ENCODE results near the gene ST3GAL4. TPM values are rescaled to one million over a fixed set of nuclear protein-coding genes. Genes with fewer than 3 reads are reported as not detected.

The ST3GAL4 gene
- polyA plus RNA-seq, 1 of the 3 experiments (the other 2 are of a cell fraction) = 32.0 TPM

GRCh38 chr11:126334659-126335462, 20.6 kb upstream of the ST3GAL4 start:
- H3K4me2 ChIP-seq = peak overlapping the region; percentile 18; the same call in 1 of the 2 replicates
- H3K27ac ChIP-seq (ENCODE audit: low read depth in 2 of 2, low read length in 1 of 2) = peak overlapping the region; percentile 29 to 66
- H3K36me3 ChIP-seq (replicated peaks in 1 of 2; ENCODE audit: control insufficient read depth in 1 of 2, insufficient read depth in 2 of 2, low read length in 1 of 2) = no peaks in the 10 kb centered on the region
- H3K79me2 ChIP-seq (ENCODE audit: insufficient read depth) = no peaks in the 10 kb centered on the region; the same call in 1 of the 2 replicates
- H3K27me3 ChIP-seq (ENCODE audit: insufficient read depth) = no peaks in the 10 kb centered on the region
- no peaks in the 10 kb centered on the region for H3K9me3 ChIP-seq
- peaks cover 29 to 33% of the 10 kb centered on the region in 2 experiments; a peak in 3 of 4 replicates for H3K4me1 ChIP-seq (ENCODE audit: control insufficient read depth in 1 of 2, insufficient read depth in 2 of 2, low read depth in 1 of 2, low read length in 1 of 2)
- CTCF ChIA-PET = interaction anchor here (0.7 kb wide), 1 partner anchor 84 kb away, joined by 4 read pairs; no protein-coding TSS in a partner anchor
- no peak overlapping the region for H3K9ac ChIP-seq
- peaks cover 18% of the 10 kb centered on the region for H3F3A ChIP-seq (replicated peaks; ENCODE audit: insufficient read depth)
- TF ChIP-seq GABPA (IDR thresholded peaks at IDR 0.05; ENCODE audit: low read depth) = no peak
- peak; percentile 18; the same call in 1 of the 2 replicates for TF ChIP-seq NFIC (IDR thresholded peaks at IDR 0.05; ENCODE audit: borderline replicate concordance)
- TF ChIP-seq JUND (IDR thresholded peaks at IDR 0.05) = peak; percentile 36; the same call in 1 of the 2 replicates
- peak; percentile 31; the same call in 1 of the 2 replicates for TF ChIP-seq FOSL2 (IDR thresholded peaks at IDR 0.05; ENCODE audit: borderline replicate concordance, low read depth)
- TF ChIP-seq PBX3 (IDR thresholded peaks at IDR 0.05) = peak; percentile 31; the same call in 1 of the 2 replicates
- peak; percentile 72 for TF ChIP-seq TCF12 (IDR thresholded peaks at IDR 0.05)
- H2AFZ ChIP-seq (ENCODE audit: low read depth) = no peak overlapping the region
- POLR2A ChIA-PET = no interaction called here
- no peaks in the 10 kb centered on the region for H4K20me1 ChIP-seq (ENCODE audit: insufficient read depth)
- DNase-seq = no peak
- 73% methylated on average over 6 of the region's 6 CpGs for WGBS (ENCODE audit: low lambda C conversion rate)
- no peaks in the 10 kb centered on the region for H3K9me2 ChIP-seq
- no peak overlapping the region for H3K4me3 ChIP-seq (ENCODE audit: low read depth in 2 of 2, low read length in 1 of 2)

- TF ChIP-seq TEAD4 (IDR thresholded peaks at IDR 0.05; ENCODE audit: borderline replicate concordance, insufficient read depth) (no peak), CHD2 (IDR thresholded peaks at IDR 0.05; ENCODE audit: low read length, partially characterized antibody) (no peak), GATA2 (CRISPR knock-in tag; IDR thresholded peaks at IDR 0.05) (no peak), FOSL2 (IDR thresholded peaks at IDR 0.05; ENCODE audit: borderline replicate concordance, low read depth) (no peak), RCOR1 (IDR thresholded peaks at IDR 0.05; ENCODE audit: low read length) (no peak), NFIC (IDR thresholded peaks at IDR 0.05; ENCODE audit: borderline replicate concordance) (no peak), MAX (IDR thresholded peaks at IDR 0.05; ENCODE audit: low read depth) (no peak), CTCF (IDR thresholded peaks at IDR 0.05) (no peak), RAD21 (IDR thresholded peaks at IDR 0.05; ENCODE audit: low read length) (no peak), POLR2AphosphoS5 (IDR thresholded peaks at IDR 0.05; ENCODE audit: low read depth, low read length) (no peak), USF1 (IDR thresholded peaks at IDR 0.05; ENCODE audit: borderline replicate concordance, low read depth) (no peak), GABPA (IDR thresholded peaks at IDR 0.05; ENCODE audit: low read depth) (no peak), NRF1 (IDR thresholded peaks at IDR 0.05; ENCODE audit: low read depth, low read length) (no peak), TCF12 (IDR thresholded peaks at IDR 0.05) (no peak), FOXM1 (IDR thresholded peaks at IDR 0.05; ENCODE audit: low read depth) (no peak), PBX3 (IDR thresholded peaks at IDR 0.05) (no peak), RXRA (IDR thresholded peaks at IDR 0.05; ENCODE audit: borderline replicate concordance, low read depth) (no peak), MXI1 (IDR thresholded peaks at IDR 0.05; ENCODE audit: low read depth, low read length) (no peak), FOXJ3 (CRISPR knock-in tag; IDR thresholded peaks at IDR 0.05) (no peak)
- H3K27me3 ChIP-seq (ENCODE audit: insufficient read depth) = no peaks in the 10 kb centered on the region
- no peak overlapping the region for H3K4me3 ChIP-seq (ENCODE audit: low read depth in 2 of 2, low read length in 1 of 2)
- POLR2A ChIA-PET = no interaction called here
- H3F3A ChIP-seq (replicated peaks; ENCODE audit: insufficient read depth) = peaks cover 18% of the 10 kb centered on the region
- no peaks in the 10 kb centered on the region; the same call in 1 of the 2 replicates for H3K79me2 ChIP-seq (ENCODE audit: insufficient read depth)
- WGBS (ENCODE audit: low lambda C conversion rate) = 97% methylated on average over 5 of the region's 5 CpGs
- CTCF ChIA-PET = interaction anchor here (0.7 kb wide), 1 partner anchor 83 kb away, joined by 4 read pairs; no protein-coding TSS in a partner anchor
- no peaks in the 10 kb centered on the region for H3K36me3 ChIP-seq (replicated peaks in 1 of 2; ENCODE audit: control insufficient read depth in 1 of 2, insufficient read depth in 2 of 2, low read length in 1 of 2)
- no peak for DNase-seq
- H3K9ac ChIP-seq = no peak overlapping the region
- H3K4me1 ChIP-seq (ENCODE audit: control insufficient read depth in 1 of 2, insufficient read depth in 2 of 2, low read depth in 1 of 2, low read length in 1 of 2) = peaks cover 31 to 39% of the 10 kb centered on the region in 2 experiments; a peak in 3 of 4 replicates
- H3K9me2 ChIP-seq = no peaks in the 10 kb centered on the region
- H3K4me2 ChIP-seq = no peak overlapping the region
- H2AFZ ChIP-seq (ENCODE audit: low read depth) = no peak overlapping the region
- H4K20me1 ChIP-seq (ENCODE audit: insufficient read depth) = no peaks in the 10 kb centered on the region
- no peaks in the 10 kb centered on the region for H3K9me3 ChIP-seq
- H3K27ac ChIP-seq (ENCODE audit: low read depth in 2 of 2, low read length in 1 of 2) = no peak overlapping the region
Measured at GRCh38 chr11:126335463-126335760, 20.1 kb upstream of the ST3GAL4 start.
